GM12891 (cell line): ENCODE data around the gene PCDHA1.

Experiments
- DNase-seq: peaks from one replicate; pipeline ENCODE4 v3.0.0; 2011; ENCODE audit warnings: low spot score; ENCODE audit not compliant: insufficient read length
- FAIRE-seq: peaks from 2 replicates; lab custom pipeline; 2011; peaks lifted over from hg19 to GRCh38; lab: Jason Lieb, UNC
- PAX5 ChIP-seq: IDR thresholded peaks from 2 replicates; pipeline ENCODE4 v1.6.1; 2011; ENCODE audit warnings: low read length, moderate library complexity, mild to moderate bottlenecking; ENCODE audit not compliant: insufficient read depth, severe bottlenecking
- POLR2A ChIP-seq: IDR thresholded peaks from 2 replicates; pipeline ENCODE4 v1.6.1; 2011; ENCODE audit warnings: low read depth, low read length, control low read depth
- POLR2AphosphoS5 ChIP-seq: IDR thresholded peaks from 2 replicates; pipeline ENCODE4 v1.6.1; 2011; ENCODE audit warnings: low read depth, low read length, control low read depth
- POU2F2 ChIP-seq: IDR thresholded peaks from 2 replicates; pipeline ENCODE4 v1.6.1; 2011; ENCODE audit warnings: low read depth, mild to moderate bottlenecking, control low read depth, low read length, moderate library complexity
- SPI1 ChIP-seq: IDR thresholded peaks from 2 replicates; pipeline ENCODE4 v1.6.1; 2011; ENCODE audit warnings: low read depth, low read length, control low read depth
- TAF1 ChIP-seq: IDR thresholded peaks from 2 replicates; pipeline ENCODE4 v1.6.1; 2011; ENCODE audit warnings: low read depth, low read length, control low read depth

The PCDHA1 gene

DNA sequence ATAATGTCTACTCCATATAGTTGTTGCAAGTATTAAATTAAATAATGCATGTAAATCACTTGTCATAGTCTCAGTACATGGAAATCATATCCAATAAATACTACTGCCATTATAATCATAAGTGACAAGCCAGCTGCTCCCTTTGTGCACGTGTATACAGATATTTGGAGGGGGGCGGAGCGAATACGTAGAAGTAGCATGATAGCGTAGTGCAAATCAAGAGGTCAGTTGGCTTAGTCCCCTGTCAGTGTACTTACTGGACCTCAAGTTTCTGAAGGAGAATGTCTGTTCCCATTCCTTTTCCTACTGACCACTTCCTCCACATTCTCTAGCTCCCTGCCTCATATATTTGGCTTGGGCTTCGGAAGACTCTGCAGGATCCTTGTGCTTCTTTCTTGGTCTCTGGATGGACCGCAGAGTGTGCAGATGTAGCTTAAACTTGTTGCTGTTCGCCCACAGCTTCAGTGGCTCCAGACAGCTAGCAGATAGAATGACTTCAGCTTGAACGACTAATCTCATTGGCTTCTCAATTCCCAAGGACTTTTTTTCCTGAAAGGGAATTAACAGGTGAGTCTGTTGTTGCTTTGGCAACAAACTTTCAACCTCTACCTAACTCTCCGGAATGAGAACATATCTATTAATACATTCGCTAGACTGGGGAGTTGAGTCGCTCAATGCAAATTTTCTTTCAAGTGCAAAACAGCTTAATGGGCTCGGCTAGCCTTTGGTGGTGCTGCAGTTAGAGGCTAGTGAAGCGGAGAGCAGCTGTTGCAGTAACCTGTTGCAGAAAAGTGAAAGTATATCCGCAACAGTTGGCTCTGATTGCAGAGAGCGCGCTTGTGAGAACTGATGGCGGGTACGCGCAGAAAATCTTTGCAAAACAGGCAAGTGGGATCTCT lies 264.9 kb downstream of the PCDHA1 start, which contains the start of gene PCDHB1:
Gene PCDHB1 (plus strand): TSS at position 753 of the 899 bp plus-strand sequence. CDS start 97 bp downstream, at position 850.
- TF ChIP-seq TAF1, result no peak
- no peak for TF ChIP-seq SPI1
- TF ChIP-seq PAX5, result no peak
- no peak for TF ChIP-seq POLR2A
- no peak for TF ChIP-seq POU2F2
- TF ChIP-seq POLR2AphosphoS5, result no peak
- FAIRE-seq (no peak), DNase-seq (no peak)

DNA sequence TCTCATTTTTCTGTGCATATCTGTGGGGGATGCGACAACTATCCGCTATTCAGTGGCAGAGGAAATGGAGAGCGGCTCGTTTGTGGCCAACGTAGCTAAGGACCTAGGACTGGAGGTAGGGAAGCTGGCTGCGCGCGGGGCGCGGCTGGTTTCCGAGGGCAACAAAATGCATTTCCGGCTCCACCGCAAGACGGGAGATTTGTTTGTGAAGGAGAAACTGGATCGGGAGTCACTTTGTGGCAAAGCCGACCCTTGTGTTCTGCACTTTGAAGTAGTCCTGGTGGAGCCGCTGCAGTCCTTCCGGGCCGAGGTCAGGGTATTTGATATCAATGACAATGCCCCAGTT lies 265.6 kb downstream of the PCDHA1 start:
- TF ChIP-seq POU2F2 (no peak), POLR2A (no peak), PAX5 (no peak), SPI1 (no peak), POLR2AphosphoS5 (no peak), TAF1 (no peak)
- no peak for DNase-seq
- no peak for FAIRE-seq
